DOHH2 (cell line): ENCODE results near the gene TNFRSF21.

Source experiments
- H3F3A ChIP-seq: fragments of 200-600 bp; sonication (generic), shearing (Covaris generic); 2 replicates; pipeline ENCODE4 v1.6.0; 2016; ENCODE audit warnings: antibody characterized with exemption, mild to moderate bottlenecking; ENCODE audit not compliant: control insufficient read depth, insufficient read depth
- H3K27ac ChIP-seq: fragments of 200-600 bp; sonication (generic); 2 replicates; pipeline ENCODE4 v1.5.1; 2014; ENCODE audit warnings: low read depth, mild to moderate bottlenecking, low read length, moderate library complexity
- H3K27me3 ChIP-seq: fragments of 200-600 bp; sonication (generic); 2 replicates; pipeline ENCODE4 v1.6.1; 2014; ENCODE audit warnings: mild to moderate bottlenecking, low read length, mixed read lengths; ENCODE audit not compliant: control insufficient read depth
- H3K36me3 ChIP-seq: fragments of 200-600 bp; sonication (generic); 2 replicates; pipeline ENCODE4 v1.6.1; 2014; ENCODE audit warnings: mild to moderate bottlenecking, low read length, moderate library complexity, mixed read lengths; ENCODE audit not compliant: control insufficient read depth
- H3K4me1 ChIP-seq: fragments of 200-600 bp; sonication (generic); 2 replicates; pipeline ENCODE4 v1.6.1; 2014; ENCODE audit warnings: mild to moderate bottlenecking, low read length, mixed read lengths; ENCODE audit not compliant: control insufficient read depth
- H3K4me2 ChIP-seq: fragments of 200-600 bp; sonication (generic); 2 replicates; pipeline ENCODE4 v1.6.0; 2014; ENCODE audit warnings: mild to moderate bottlenecking, low read length, moderate library complexity
- H3K4me3 ChIP-seq: fragments of 200-600 bp; sonication (generic); 2 replicates; pipeline ENCODE4 v1.5.1; 2014; ENCODE audit warnings: mild to moderate bottlenecking, low read length, mixed read lengths
- H3K79me2 ChIP-seq: fragments of 200-600 bp; sonication (generic); 2 replicates; pipeline ENCODE4 v1.6.1; 2014; ENCODE audit warnings: mild to moderate bottlenecking, low read length, mixed read lengths; ENCODE audit not compliant: control insufficient read depth
- H3K9me2 ChIP-seq: fragments of 200-600 bp; sonication (generic); replicated peaks from 2 replicates; pipeline ENCODE4 v1.6.1; 2014; ENCODE audit warnings: mild to moderate bottlenecking, low read length, mixed read lengths; ENCODE audit not compliant: control insufficient read depth
- H3K9me3 ChIP-seq: fragments of 200-600 bp; sonication (generic); 2 replicates; pipeline ENCODE4 v1.6.1; 2014; ENCODE audit warnings: antibody characterized with exemption, low read length, mixed read lengths; ENCODE audit not compliant: control insufficient read depth, insufficient read depth
- H4K20me1 ChIP-seq: fragments of 200-600 bp; sonication (generic); 2 replicates; pipeline ENCODE4 v1.6.0; 2014; ENCODE audit warnings: low read depth, mild to moderate bottlenecking, antibody characterized with exemption, low read length, moderate library complexity; ENCODE audit not compliant: control insufficient read depth, insufficient read depth
- EZH2phosphoT487 ChIP-seq: fragments of 200-600 bp; sonication (generic); IDR thresholded peaks from 2 replicates; pipeline ENCODE4 v1.6.1; 2017; ENCODE audit warnings: borderline replicate concordance, mild to moderate bottlenecking, antibody characterized with exemption, low read length, moderate library complexity, mixed read lengths
- TF ChIP-seq, protein P1 (sequence below): fragments of 200-600 bp; sonication (generic); IDR thresholded peaks from one replicate; pipeline ENCODE4 v1.5.1; 2014; ENCODE audit warnings: antibody characterized with exemption, mild to moderate bottlenecking, low read depth, low read length; ENCODE audit not compliant: poor library complexity, severe bottlenecking

The TNFRSF21 gene

DNA sequence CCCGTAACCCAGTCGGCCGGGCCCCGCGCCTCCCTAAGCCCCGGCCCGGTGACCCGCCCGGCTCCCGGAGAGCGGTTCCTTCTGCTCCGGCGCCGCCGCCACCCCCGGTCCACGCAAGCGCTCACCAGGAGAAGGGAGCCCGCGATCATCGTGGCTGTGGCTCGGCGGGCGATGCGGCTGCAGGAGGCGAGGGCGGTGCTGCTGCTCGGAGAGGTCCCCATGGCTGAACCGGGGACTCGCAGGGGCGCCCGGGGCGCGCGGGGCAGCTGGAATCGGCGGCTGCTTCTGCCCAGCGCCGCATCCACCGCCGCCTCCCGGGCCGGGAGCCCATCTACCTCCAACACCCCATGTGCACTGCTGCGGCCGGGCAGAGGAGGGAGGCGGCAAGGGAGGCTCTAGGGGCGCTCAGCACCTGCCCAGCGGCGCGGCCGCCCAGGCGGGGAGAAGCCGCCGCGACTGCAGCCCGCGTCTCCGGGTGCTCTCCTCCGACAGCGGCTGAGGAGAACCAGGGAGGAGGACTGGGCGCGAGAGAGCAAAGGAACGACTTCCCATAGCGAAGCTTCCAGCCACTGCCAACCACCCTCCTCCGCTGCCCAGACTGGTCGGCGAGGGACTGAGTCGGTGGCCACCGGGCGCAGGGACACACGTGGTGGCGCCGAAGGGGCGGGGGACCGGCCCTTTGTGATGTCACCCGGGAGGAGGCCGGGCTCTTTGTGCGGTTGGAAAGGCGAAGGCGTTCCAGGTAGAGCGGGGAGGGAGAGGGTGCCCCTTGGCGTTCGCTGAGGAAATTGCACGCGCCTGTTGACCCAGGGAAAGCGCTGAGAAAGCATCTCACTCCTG, at the start of gene TNFRSF21:
Gene TNFRSF21 (minus strand): TSS at position 615 of the 840 bp plus-strand sequence. CDS start 394 bp downstream, at position 221.
- Histone ChIP-seq H3K9me2 (no peaks in the 10 kb centered on the region), H3K4me1 (peaks cover 21% of the 10 kb centered on the region), H4K20me1 (no peaks in the 10 kb centered on the region), H3K27me3 (no peaks in the 10 kb centered on the region), H3F3A (no peaks in the 10 kb centered on the region), H3K36me3 (no peaks in the 10 kb centered on the region), H3K79me2 (peaks cover 10% of the 10 kb centered on the region; the same call in 1 of the 2 replicates), H3K9me3 (no peaks in the 10 kb centered on the region), H3K4me3 (peak within 1 kb of the TSS; percentile 90), H3K27ac (no peak within 1 kb of the TSS), H3K4me2 (peak within 1 kb of the TSS; percentile 83)
- no peak for TF ChIP-seq EZH2phosphoT487
- TF ChIP-seq, protein P1, sequence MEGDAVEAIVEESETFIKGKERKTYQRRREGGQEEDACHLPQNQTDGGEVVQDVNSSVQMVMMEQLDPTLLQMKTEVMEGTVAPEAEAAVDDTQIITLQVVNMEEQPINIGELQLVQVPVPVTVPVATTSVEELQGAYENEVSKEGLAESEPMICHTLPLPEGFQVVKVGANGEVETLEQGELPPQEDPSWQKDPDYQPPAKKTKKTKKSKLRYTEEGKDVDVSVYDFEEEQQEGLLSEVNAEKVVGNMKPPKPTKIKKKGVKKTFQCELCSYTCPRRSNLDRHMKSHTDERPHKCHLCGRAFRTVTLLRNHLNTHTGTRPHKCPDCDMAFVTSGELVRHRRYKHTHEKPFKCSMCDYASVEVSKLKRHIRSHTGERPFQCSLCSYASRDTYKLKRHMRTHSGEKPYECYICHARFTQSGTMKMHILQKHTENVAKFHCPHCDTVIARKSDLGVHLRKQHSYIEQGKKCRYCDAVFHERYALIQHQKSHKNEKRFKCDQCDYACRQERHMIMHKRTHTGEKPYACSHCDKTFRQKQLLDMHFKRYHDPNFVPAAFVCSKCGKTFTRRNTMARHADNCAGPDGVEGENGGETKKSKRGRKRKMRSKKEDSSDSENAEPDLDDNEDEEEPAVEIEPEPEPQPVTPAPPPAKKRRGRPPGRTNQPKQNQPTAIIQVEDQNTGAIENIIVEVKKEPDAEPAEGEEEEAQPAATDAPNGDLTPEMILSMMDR = peak; percentile 90

GRCh38 chr6:47358440-47359225, 48.9 kb upstream of the TNFRSF21 start:
- peaks cover 22% of the 10 kb centered on the region for H3K27me3 ChIP-seq
- no peaks in the 10 kb centered on the region for H3F3A ChIP-seq
- no peaks in the 10 kb centered on the region for H4K20me1 ChIP-seq
- no peaks in the 10 kb centered on the region for H3K36me3 ChIP-seq
- no peak overlapping the region for H3K4me3 ChIP-seq
- H3K9me2 ChIP-seq = no peaks in the 10 kb centered on the region
- no peak overlapping the region for H3K4me2 ChIP-seq
- H3K9me3 ChIP-seq = no peaks in the 10 kb centered on the region
- no peaks in the 10 kb centered on the region for H3K4me1 ChIP-seq
- no peak overlapping the region for H3K27ac ChIP-seq
- TF ChIP-seq, protein P1 = no peak
- no peak for TF ChIP-seq EZH2phosphoT487
- H3K79me2 ChIP-seq = no peaks in the 10 kb centered on the region

- Histone ChIP-seq H3K79me2 (no peaks in the 10 kb centered on the region), H3K4me3 (no peak overlapping the region), H3K9me2 (no peaks in the 10 kb centered on the region), H3K27me3 (peaks cover 21% of the 10 kb centered on the region), H3K4me1 (no peaks in the 10 kb centered on the region), H4K20me1 (no peaks in the 10 kb centered on the region), H3F3A (no peaks in the 10 kb centered on the region), H3K9me3 (no peaks in the 10 kb centered on the region), H3K4me2 (no peak overlapping the region), H3K27ac (no peak overlapping the region), H3K36me3 (no peaks in the 10 kb centered on the region)
- TF ChIP-seq, protein P1 = no peak
- no peak for TF ChIP-seq EZH2phosphoT487
Observed at GRCh38 chr6:47357827-47358226, 48.1 kb upstream of the TNFRSF21 start.
